Fibroblast of lung (primary cell): ENCODE data around the gene TNFRSF11A. TPM values are rescaled to one million over a fixed set of nuclear protein-coding genes. Genes with fewer than 3 reads are reported as not detected.

Experiments
- DNase-seq, 2 donors: peaks; one replicate each; pipeline versions ENCODE4 v3.0.0 to v3.0.0-alpha.2; 2010; ENCODE audit warnings: low read depth in 2 of 2
- H2AFZ ChIP-seq: 2 replicates; pipeline ENCODE4 v1.5.1; 2012; ENCODE audit warnings: low read length, control low read depth, inconsistent platforms
- H3K27ac ChIP-seq: 2 replicates; pipeline ENCODE4 v1.5.1; 2011; ENCODE audit warnings: low read length, control low read depth; ENCODE audit not compliant: insufficient read depth
- H3K27me3 ChIP-seq: 2 replicates; pipeline ENCODE4 v1.5.1; 2011; ENCODE audit warnings: mild to moderate bottlenecking, low read length; ENCODE audit not compliant: control insufficient read depth, insufficient read depth
- H3K36me3 ChIP-seq: 2 replicates; pipeline ENCODE4 v1.5.1; 2011; ENCODE audit warnings: low read length; ENCODE audit not compliant: control insufficient read depth, insufficient read depth
- H3K4me1 ChIP-seq: 2 replicates; pipeline ENCODE4 v1.5.1; 2011; ENCODE audit warnings: low read length; ENCODE audit not compliant: control insufficient read depth, insufficient read depth; ENCODE audit errors: extremely low read depth
- H3K4me2 ChIP-seq: 2 replicates; pipeline ENCODE4 v1.5.1; 2011; ENCODE audit warnings: low read length, control low read depth; ENCODE audit not compliant: insufficient read depth; ENCODE audit errors: extremely low read depth
- H3K4me3 ChIP-seq, 4 experiments: fragments of 200-600 bp in 1 of 4; sonication (generic) in 1 of 4; replicated peaks in 1 of 4; 2 replicates each; pipeline ENCODE4 v1.5.1; 2011 to 2016; ENCODE audit warnings: low read length in 4 of 4, low read depth in 3 of 4, mild to moderate bottlenecking in 3 of 4, control low read depth in 2 of 4, inconsistent platforms in 1 of 4, mixed read lengths in 1 of 4; ENCODE audit not compliant: insufficient read depth in 1 of 4; ENCODE audit errors: control extremely low read depth in 1 of 4
- H3K79me2 ChIP-seq: 2 replicates; pipeline ENCODE4 v1.5.1; 2012; ENCODE audit warnings: mild to moderate bottlenecking, low read length, inconsistent platforms; ENCODE audit not compliant: control insufficient read depth, insufficient read depth
- H3K9ac ChIP-seq: 2 replicates; pipeline ENCODE4 v1.5.1; 2011; ENCODE audit warnings: mild to moderate bottlenecking, low read length, control low read depth; ENCODE audit not compliant: insufficient read depth
- H3K9me3 ChIP-seq: 2 replicates; pipeline ENCODE4 v1.5.1; 2012; ENCODE audit warnings: low read depth, low read length; ENCODE audit not compliant: control insufficient read depth, insufficient read depth
- H4K20me1 ChIP-seq: 2 replicates; pipeline ENCODE4 v1.5.1; 2011; ENCODE audit warnings: low read length; ENCODE audit not compliant: control insufficient read depth, insufficient read depth; ENCODE audit errors: extremely low read depth
- CTCF ChIP-seq, 2 donors: IDR thresholded peaks in 1 of 2; conservative IDR thresholded peaks in 1 of 2; 1 replicate in 1 of 2; 2 replicates in 1 of 2; pipeline ENCODE4 v1.5.1; 2011 to 2012; ENCODE audit warnings: low read length in 2 of 2, control low read depth in 1 of 2, inconsistent platforms in 1 of 2, low read depth in 1 of 2, mild to moderate bottlenecking in 1 of 2
- EZH2 ChIP-seq: IDR thresholded peaks from 2 replicates; pipeline ENCODE4 v1.5.1; 2012; ENCODE audit warnings: low read length, control low read depth, mild to moderate bottlenecking; ENCODE audit errors: missing control alignments
- polyA plus RNA-seq, 2 donors: library from polyadenylated mRNA; depleted of rRNA in 1 of 2; stranded (reverse) in 1 of 2; unstranded in 1 of 2; fragments of >200 nt; gene quantifications; 2 replicates each; pipeline ENCODE4 v1.2.1, GENCODE V29; 2011 to 2012; ENCODE audit warnings: missing spikeins in 1 of 2
- total RNA-seq: library from RNA; depleted of rRNA; stranded (reverse); fragments of >200 nt; gene quantifications from 2 replicates; pipeline ENCODE4 v1.2.1, GENCODE V29; 2014

Gene TNFRSF11A
- total and polyA plus RNA-seq, 2 donors (not counting 1 experiment from before 2014, with no cell fraction given), result 0.11 to 0.66 TPM

- no peak for TF ChIP-seq CTCF (conservative IDR thresholded peaks at IDR 0.05 in 1 of 2, IDR thresholded peaks at IDR 0.05 in 1 of 2; ENCODE audit: low read depth in 1 of 2, low read length in 2 of 2)
- TF ChIP-seq EZH2, result no peak
- DNase-seq, result no peak
- Histone ChIP-seq H3K4me2 (no peak overlapping the region), H4K20me1 (no peaks in the 10 kb centered on the region), H3K27ac (no peak overlapping the region), H3K9me3 (no peaks in the 10 kb centered on the region), H3K36me3 (no peaks in the 10 kb centered on the region), H3K4me1 (no peaks in the 10 kb centered on the region), H2AFZ (no peak overlapping the region), H3K79me2 (no peaks in the 10 kb centered on the region), H3K9ac (no peak overlapping the region), H3K4me3 (no peak overlapping the region), H3K27me3 (peaks cover 8% of the 10 kb centered on the region)
Measured at GRCh38 chr18:62364558-62364957, 39.4 kb downstream of the TNFRSF11A start.

- no peak overlapping the region for H3K4me3 ChIP-seq
- no peak overlapping the region for H2AFZ ChIP-seq
- no peaks in the 10 kb centered on the region for H3K9me3 ChIP-seq
- no peaks in the 10 kb centered on the region for H3K79me2 ChIP-seq
- no peak for DNase-seq
- no peaks in the 10 kb centered on the region for H3K36me3 ChIP-seq
- no peaks in the 10 kb centered on the region for H4K20me1 ChIP-seq
- TF ChIP-seq EZH2 (no peak), CTCF (conservative IDR thresholded peaks at IDR 0.05 in 1 of 2, IDR thresholded peaks at IDR 0.05 in 1 of 2; ENCODE audit: low read depth in 1 of 2, low read length in 2 of 2) (no peak)
- H3K4me1 ChIP-seq, result no peaks in the 10 kb centered on the region
- H3K4me2 ChIP-seq, result no peak overlapping the region
- H3K27me3 ChIP-seq, result peaks cover 8% of the 10 kb centered on the region
- H3K9ac ChIP-seq, result no peak overlapping the region
- no peak overlapping the region for H3K27ac ChIP-seq
Measured at GRCh38 chr18:62365420-62365819, 40.3 kb downstream of the TNFRSF11A start.

GRCh38 chr18:62366992-62367391, 41.9 kb downstream of the TNFRSF11A start:
- H3K27ac ChIP-seq, result no peak overlapping the region
- no peaks in the 10 kb centered on the region for H3K9me3 ChIP-seq
- peaks cover 3% of the 10 kb centered on the region for H3K27me3 ChIP-seq
- no peak overlapping the region for H3K4me3 ChIP-seq
- no peak overlapping the region for H3K4me2 ChIP-seq
- no peaks in the 10 kb centered on the region for H3K4me1 ChIP-seq
- H4K20me1 ChIP-seq, result no peaks in the 10 kb centered on the region
- TF ChIP-seq EZH2 (no peak), CTCF (conservative IDR thresholded peaks at IDR 0.05 in 1 of 2, IDR thresholded peaks at IDR 0.05 in 1 of 2; ENCODE audit: low read depth in 1 of 2, low read length in 2 of 2) (no peak)
- no peak overlapping the region for H2AFZ ChIP-seq
- no peaks in the 10 kb centered on the region for H3K79me2 ChIP-seq
- no peak for DNase-seq
- H3K9ac ChIP-seq, result no peak overlapping the region
- H3K36me3 ChIP-seq, result no peaks in the 10 kb centered on the region
